Stimulated activated CD4-positive, alpha-beta T cell treated with anti-CD3 and anti-CD28 coated beads, TNF-alpha, amount 100 ng/mL, for 24 hours (primary cell): ENCODE data around the gene BLOC1S1.

ENCODE experiments used
- DNase-seq, 3 experiments: peaks; one replicate each; pipeline ENCODE4 v3.0.0-alpha.2; 2020; ENCODE audit warnings: low read depth in 3 of 3

BLOC1S1 gene

GRCh38 chr12:55727643-55728185 lies 11.9 kb downstream of the BLOC1S1 start:
- DNase-seq: no peak

GRCh38 chr12:55728186-55728938 lies 12.5 kb downstream of the BLOC1S1 start:
- DNase-seq: no peak

GRCh38 chr12:55728939-55729818 lies 13.3 kb downstream of the BLOC1S1 start, which contains the start of gene CD63:
Gene CD63 (minus strand): TSS chr12:55729009. CDS start chr12:55728341, 668 bp downstream.
- DNase-seq: peak; percentile 52 to 82 (median 54)

- DNase-seq: no peak
Measured at GRCh38 chr12:55729819-55730818, 14.3 kb downstream of the BLOC1S1 start.

GRCh38 chr12:55732288-55732687 lies 16.4 kb downstream of the BLOC1S1 start:
- DNase-seq: no peak

- DNase-seq: no peak
Measured at GRCh38 chr12:55733021-55733555, 17.2 kb downstream of the BLOC1S1 start.

GRCh38 chr12:55733858-55734257 lies 18.0 kb downstream of the BLOC1S1 start:
- no peak for DNase-seq

- no peak for DNase-seq
Measured at GRCh38 chr12:55734595-55734994, 18.7 kb downstream of the BLOC1S1 start.

- no peak for DNase-seq
Measured at GRCh38 chr12:55736076-55736475, 20.2 kb downstream of the BLOC1S1 start.

- DNase-seq: peak in 1 of 3 experiments; percentile 64
Measured at GRCh38 chr12:55736780-55737580, 21.1 kb downstream of the BLOC1S1 start.

GRCh38 chr12:55737581-55738122 lies 21.8 kb downstream of the BLOC1S1 start:
- no peak for DNase-seq

GRCh38 chr12:55738123-55739024 lies 22.5 kb downstream of the BLOC1S1 start:
- DNase-seq: peak; percentile 61 to 83 (median 80)

GRCh38 chr12:55739025-55739378 lies 23.2 kb downstream of the BLOC1S1 start:
- no peak for DNase-seq

- no peak for DNase-seq
Measured at GRCh38 chr12:55741931-55742680, 26.3 kb downstream of the BLOC1S1 start.

GRCh38 chr12:55742719-55743405 lies 27.0 kb downstream of the BLOC1S1 start, which contains the start of gene GDF11:
Gene GDF11 (plus strand): TSS chr12:55743122. CDS start chr12:55743317, 195 bp downstream.
- DNase-seq: peak in 2 of 3 experiments; percentile 54 to 75

- DNase-seq: peak in 1 of 3 experiments; percentile 47
Measured at GRCh38 chr12:55743406-55744339, 27.8 kb downstream of the BLOC1S1 start.
